NCI-H748 (cell line): ENCODE results near the gene BTRC.
"Not testable (repeated sequence)": the region's sequence is repeated elsewhere in the genome, so short reads cannot be mapped to it uniquely, and the experiment has no call there.

Experiments
- DNase-seq: peaks from one replicate; lab custom pipeline; 2025; ENCODE audit not compliant: unreplicated experiment; lab: John Stamatoyannopoulos, UW

The BTRC gene

DNA sequence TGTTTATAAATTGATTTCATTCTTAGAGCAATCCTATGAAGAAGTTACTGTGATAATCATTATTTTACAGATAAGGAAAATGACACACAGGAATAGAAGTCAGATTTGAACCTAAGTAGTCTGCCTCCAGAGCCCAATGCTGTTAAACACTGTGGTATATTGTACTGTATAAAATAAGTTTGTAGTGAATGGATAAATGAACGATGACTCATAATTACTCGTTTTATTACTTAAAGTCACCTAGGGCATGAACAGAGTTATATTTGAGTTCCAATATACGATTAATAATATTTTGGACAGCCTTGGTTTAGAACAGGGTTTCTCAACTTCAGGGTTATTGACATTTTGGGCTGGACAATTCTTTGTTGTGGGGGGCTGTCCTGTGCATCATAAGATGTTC, 7.8 kb upstream of the BTRC start:
- DNase-seq, result no peak

DNA sequence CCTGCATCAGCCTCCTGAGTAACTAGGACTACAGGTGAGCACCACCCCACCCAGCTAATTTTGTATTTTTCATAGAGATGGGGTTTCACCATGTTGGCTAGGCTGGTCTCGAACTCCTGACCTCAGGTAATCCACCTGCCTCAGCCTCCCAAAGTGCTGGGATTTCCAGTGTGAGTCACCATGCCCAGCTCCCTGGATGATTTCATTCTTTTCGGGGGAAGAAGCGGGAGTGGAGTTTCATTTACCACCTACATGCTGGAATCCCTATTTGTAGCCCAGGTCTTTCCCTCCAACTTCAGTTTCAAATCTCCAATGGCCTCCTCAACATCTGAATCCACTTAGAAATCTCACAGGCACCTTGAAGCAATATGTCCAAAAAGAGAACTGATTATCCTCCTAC, 2.9 kb upstream of the BTRC start:
- DNase-seq, result no peak

GRCh38 chr10:101351477-101351876, 2.5 kb upstream of the BTRC start:
- no peak for DNase-seq

DNA sequence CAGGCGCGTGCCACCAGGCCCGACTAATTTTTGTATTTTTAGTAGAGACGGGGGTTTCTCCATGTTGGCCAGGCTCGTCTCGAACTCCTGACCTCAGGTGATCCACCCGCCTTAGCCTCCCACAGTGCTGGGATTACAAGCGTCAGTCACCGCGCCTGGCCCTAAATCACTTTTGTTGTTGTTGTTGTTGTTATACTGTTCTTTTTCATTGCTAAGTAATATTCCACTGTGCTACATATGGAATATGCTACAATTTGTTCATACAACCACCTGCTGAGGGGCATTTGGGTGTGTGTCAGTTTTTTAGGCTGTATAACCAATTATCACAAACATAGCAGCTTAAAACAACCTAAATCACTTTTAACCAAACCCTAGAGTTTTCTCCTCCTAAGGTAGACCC, 1.1 kb upstream of the BTRC start:
- not testable (repeated sequence) for DNase-seq

DNA sequence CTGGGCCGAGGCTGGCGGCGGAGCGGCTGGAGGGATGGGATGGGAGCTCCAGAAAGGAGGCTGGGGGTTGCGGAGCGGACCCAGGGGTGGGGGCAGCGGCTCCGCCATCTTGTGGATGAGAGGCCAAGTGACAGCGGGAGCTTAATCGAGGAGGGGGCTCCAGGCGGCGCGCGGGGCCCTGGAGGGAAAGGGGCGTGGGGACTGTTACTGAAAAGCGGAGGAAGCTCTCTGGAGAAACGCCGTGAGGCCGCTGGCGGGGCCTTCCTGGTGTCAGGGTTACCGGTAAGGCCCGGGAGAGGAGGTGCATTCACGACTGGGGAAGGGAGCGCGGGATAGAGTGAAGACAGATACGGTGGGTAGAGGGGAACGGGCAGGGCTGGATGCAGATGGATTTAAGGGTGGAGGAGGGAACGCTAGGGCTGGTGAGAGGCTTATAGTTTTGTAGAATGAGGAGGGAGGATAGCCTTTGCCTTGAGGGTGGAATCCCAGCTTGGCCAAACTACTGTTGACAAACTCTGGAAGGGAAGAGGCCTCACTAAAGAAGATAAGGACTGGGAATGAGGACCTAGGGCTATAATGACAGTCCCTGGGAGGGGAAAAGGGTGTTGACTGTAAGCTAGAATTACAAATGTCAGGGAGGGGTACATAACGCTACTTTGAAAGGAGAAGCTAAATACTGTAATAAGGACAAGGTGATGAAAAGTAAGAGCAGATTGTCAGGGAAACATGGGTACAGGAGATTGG, 535 bp downstream of the BTRC start:
- peak; percentile 67 for DNase-seq

DNA sequence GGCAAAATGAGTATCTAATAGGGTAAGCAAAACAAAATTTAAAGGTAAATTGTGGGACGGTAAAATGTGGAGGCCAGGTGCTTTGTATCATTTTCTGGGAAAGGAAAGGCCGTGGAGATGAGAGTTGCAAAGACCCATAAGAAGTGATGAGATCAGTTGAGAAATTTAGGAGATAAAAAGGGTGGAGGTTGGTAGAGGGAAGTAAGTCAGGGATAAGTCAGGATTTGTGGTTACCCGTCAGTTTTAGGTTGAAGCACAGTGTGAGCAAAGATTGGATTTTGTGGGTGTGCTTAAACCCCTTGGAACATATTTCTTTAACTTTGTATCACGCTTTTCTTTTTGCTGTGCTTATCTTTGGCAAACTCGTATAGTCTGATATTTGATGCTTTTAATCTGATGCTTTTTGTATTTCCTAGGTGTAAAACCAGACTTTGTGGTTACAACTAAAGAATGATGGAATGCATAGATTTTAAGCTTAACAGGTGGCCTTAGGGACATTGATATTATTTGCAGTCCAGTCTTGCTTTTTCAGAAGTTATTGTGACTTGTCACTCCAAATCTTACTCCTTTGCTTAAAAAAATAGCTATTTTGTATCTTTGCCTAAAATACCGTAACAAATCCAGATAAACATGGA, 1.2 kb downstream of the BTRC start:
- DNase-seq, result no peak

GRCh38 chr10:101356132-101356531, 2.2 kb downstream of the BTRC start:
- DNase-seq, result no peak

GRCh38 chr10:101357958-101358357, 4.0 kb downstream of the BTRC start:
- DNase-seq, result no peak

DNA sequence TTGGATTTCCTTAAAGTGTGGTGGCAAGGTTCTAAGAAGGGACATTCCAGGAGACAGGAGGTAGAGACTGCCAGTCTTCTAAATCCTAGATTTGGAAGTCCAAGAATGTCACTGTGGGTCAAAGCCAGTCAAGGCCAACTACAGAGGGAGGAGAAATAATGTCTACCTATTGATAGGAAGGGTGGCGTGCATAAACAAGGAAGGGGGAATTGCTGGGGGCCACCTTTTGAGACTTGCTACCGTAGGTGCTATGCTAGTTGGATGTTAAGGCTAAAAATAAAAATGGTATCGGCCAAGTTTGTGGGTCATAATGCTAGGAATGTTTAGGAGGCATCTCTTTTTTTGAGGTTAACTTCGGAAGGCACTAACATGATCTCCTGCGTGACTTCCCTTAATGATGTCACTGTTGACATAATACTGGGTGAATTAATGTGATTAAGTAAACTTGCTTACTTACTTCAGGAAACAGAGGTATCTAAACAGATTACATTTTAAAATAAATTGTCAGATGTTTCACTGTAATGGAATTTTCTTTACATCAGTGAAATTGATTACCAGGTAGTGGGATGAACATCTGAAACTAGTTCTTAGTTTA, 4.8 kb downstream of the BTRC start:
- no peak for DNase-seq

DNA sequence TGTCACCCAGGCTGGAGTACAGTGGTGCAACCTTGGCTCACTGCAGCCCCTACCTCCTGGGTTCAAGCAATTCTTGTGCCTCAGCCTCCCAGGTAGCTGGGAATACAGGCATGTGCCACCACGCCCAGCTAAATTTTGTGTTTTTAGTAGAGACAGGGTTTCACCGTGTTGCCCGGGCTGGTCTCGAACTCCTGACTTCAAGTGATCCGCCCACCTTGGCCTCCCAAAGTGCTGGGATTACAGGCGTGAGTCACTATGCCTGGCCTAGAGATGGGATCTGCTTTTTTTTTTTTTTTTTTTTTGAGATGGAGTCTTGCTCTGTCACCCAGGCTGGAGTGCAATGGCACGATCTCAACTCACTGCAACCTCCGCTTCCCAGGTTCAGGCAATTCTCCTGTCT, 6.1 kb downstream of the BTRC start:
- DNase-seq, result not testable (repeated sequence)

DNA sequence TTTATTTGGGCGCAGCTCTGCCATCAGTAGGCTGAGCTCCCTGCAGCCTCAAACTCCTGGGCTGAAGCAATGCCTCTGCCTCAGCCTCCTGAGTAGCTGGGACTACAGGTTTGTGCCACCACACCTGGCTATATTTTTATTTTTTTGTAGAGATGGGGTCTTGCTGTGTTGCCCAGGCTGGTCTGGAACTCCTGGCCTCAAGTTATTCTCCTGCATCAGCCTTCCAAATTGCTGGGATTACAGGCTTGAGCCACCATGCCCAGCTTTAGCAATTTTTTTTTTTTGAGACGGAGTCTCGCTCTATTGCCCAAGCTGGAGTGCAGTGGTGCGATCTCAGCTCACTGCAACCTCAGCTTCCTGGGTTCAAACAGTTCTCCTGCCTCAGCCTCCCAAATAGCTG, 6.9 kb downstream of the BTRC start:
- DNase-seq, result not testable (repeated sequence)

GRCh38 chr10:101363850-101364400, 10.0 kb downstream of the BTRC start:
- no peak for DNase-seq

- DNase-seq, result no peak
Measured at GRCh38 chr10:101364721-101365120, 10.8 kb downstream of the BTRC start.

- no peak for DNase-seq
Measured at GRCh38 chr10:101367569-101368453, 13.8 kb downstream of the BTRC start.

- DNase-seq, result no peak
Measured at GRCh38 chr10:101373063-101373462, 19.1 kb downstream of the BTRC start.

GRCh38 chr10:101373993-101374392, 20.0 kb downstream of the BTRC start:
- not testable (repeated sequence) for DNase-seq

- DNase-seq, result no peak
Measured at GRCh38 chr10:101375076-101375475, 21.1 kb downstream of the BTRC start.

GRCh38 chr10:101379663-101380352, 25.8 kb downstream of the BTRC start:
- DNase-seq, result no peak

- DNase-seq, result no peak
Measured at GRCh38 chr10:101380353-101381017, 26.5 kb downstream of the BTRC start.
